Liver (tissue), 9 donors: ENCODE data around the gene TCF19. TPM values are rescaled to one million over a fixed set of nuclear protein-coding genes. Genes with fewer than 3 reads are reported as not detected.

ENCODE experiments used
- DNase-seq: peaks from one replicate; pipeline ENCODE4 v3.0.0-alpha.2; 2017; ENCODE audit warnings: low spot score
- H3K27ac ChIP-seq, 2 donors: one replicate each; pipeline ENCODE4 v1.7.0; 2013; ENCODE audit warnings: inconsistent platforms in 2 of 2, low read length in 2 of 2, control low read depth in 1 of 2, low read depth in 1 of 2, mild to moderate bottlenecking in 1 of 2
- H3K27me3 ChIP-seq, 4 donors: one replicate each; pipeline versions ENCODE4 v1.6.1 to v1.7.0; 2013; ENCODE audit warnings: low read length in 3 of 4, inconsistent platforms in 1 of 4, mild to moderate bottlenecking in 1 of 4, moderate library complexity in 1 of 4; ENCODE audit not compliant: control insufficient read depth in 4 of 4, insufficient read depth in 4 of 4
- H3K36me3 ChIP-seq, 4 donors: one replicate each; pipeline versions ENCODE4 v1.6.1 to v1.7.0; 2013; ENCODE audit warnings: low read length in 3 of 4, mild to moderate bottlenecking in 3 of 4, low read depth in 1 of 4, moderate library complexity in 1 of 4; ENCODE audit not compliant: control insufficient read depth in 4 of 4, insufficient read depth in 3 of 4
- H3K4me1 ChIP-seq, 4 donors: one replicate each; pipeline versions ENCODE4 v1.6.1 to v1.7.0; 2013; ENCODE audit warnings: low read length in 3 of 4, mild to moderate bottlenecking in 3 of 4, moderate library complexity in 1 of 4; ENCODE audit not compliant: control insufficient read depth in 4 of 4, insufficient read depth in 4 of 4
- H3K4me3 ChIP-seq, 3 donors: one replicate each; pipeline versions ENCODE4 v1.6.1 to v1.7.0; 2013; ENCODE audit warnings: low read length in 3 of 3, control low read depth in 1 of 3, low read depth in 1 of 3, mild to moderate bottlenecking in 1 of 3
- H3K9ac ChIP-seq, 2 donors: one replicate each; pipeline ENCODE4 v1.7.0; 2013; ENCODE audit warnings: low read length in 2 of 2, mild to moderate bottlenecking in 2 of 2, moderate library complexity in 2 of 2, control low read depth in 1 of 2, low read depth in 1 of 2
- H3K9me3 ChIP-seq, 4 donors: one replicate each; pipeline versions ENCODE4 v1.6.1 to v1.7.0; 2013; ENCODE audit warnings: low read length in 3 of 4; ENCODE audit not compliant: control insufficient read depth in 4 of 4
- EGR1 ChIP-seq, 2 donors: IDR thresholded peaks; 2 replicates each; pipeline ENCODE4 v1.6.1; 2016 to 2018; ENCODE audit warnings: antibody characterized with exemption in 2 of 2, low read depth in 2 of 2
- FOXA1 ChIP-seq: IDR thresholded peaks from 2 replicates; pipeline ENCODE4 v1.6.1; 2016; ENCODE audit warnings: antibody characterized with exemption
- FOXA2 ChIP-seq: IDR thresholded peaks from 2 replicates; pipeline ENCODE4 v1.6.1; 2016; ENCODE audit warnings: antibody characterized with exemption
- GABPA ChIP-seq, 2 donors: IDR thresholded peaks in 1 of 2; conservative IDR thresholded peaks in 1 of 2; 2 replicates each; pipeline ENCODE4 v1.6.1; 2016; ENCODE audit warnings: antibody characterized with exemption in 2 of 2, mild to moderate bottlenecking in 1 of 2, moderate library complexity in 1 of 2
- HNF4A ChIP-seq, 2 donors: conservative IDR thresholded peaks; 2 replicates each; pipeline ENCODE4 v1.6.1; 2016; ENCODE audit warnings: antibody characterized with exemption in 2 of 2, mild to moderate bottlenecking in 2 of 2
- HNF4G ChIP-seq: IDR thresholded peaks from 2 replicates; pipeline ENCODE4 v1.6.1; 2016; ENCODE audit warnings: antibody characterized with exemption
- JUND ChIP-seq, 2 donors: IDR thresholded peaks; 2 replicates each; pipeline ENCODE4 v1.6.1; 2016; ENCODE audit warnings: antibody characterized with exemption in 2 of 2
- NR2F2 ChIP-seq: IDR thresholded peaks from 2 replicates; pipeline ENCODE4 v1.6.1; 2016; ENCODE audit warnings: antibody characterized with exemption
- RAD21 ChIP-seq, 2 donors: IDR thresholded peaks; 2 replicates each; pipeline ENCODE4 v1.6.1; 2016; ENCODE audit warnings: antibody characterized with exemption in 2 of 2, mild to moderate bottlenecking in 2 of 2
- RXRA ChIP-seq, 2 donors: IDR thresholded peaks; 2 replicates each; pipeline ENCODE4 v1.6.1; 2017 to 2018; ENCODE audit warnings: antibody characterized with exemption in 2 of 2, mild to moderate bottlenecking in 1 of 2
- SP1 ChIP-seq: IDR thresholded peaks from 2 replicates; pipeline ENCODE4 v1.6.1; 2018; ENCODE audit warnings: antibody characterized with exemption, mild to moderate bottlenecking
- TAF1 ChIP-seq: conservative IDR thresholded peaks from 2 replicates; pipeline ENCODE4 v1.6.1; 2016; ENCODE audit warnings: antibody characterized with exemption, mild to moderate bottlenecking
- YY1 ChIP-seq: IDR thresholded peaks from 2 replicates; pipeline ENCODE4 v1.6.1; 2016; ENCODE audit warnings: antibody characterized with exemption, mild to moderate bottlenecking
- WGBS: extraction: QIAGEN DNeasy Blood & Tissue Kit; methylation state at CpG from one replicate; pipeline ENCODE4 v1.1.7; 2013; 5-methylcytosine and 5-hydroxymethylcytosine counted together
- polyA plus RNA-seq, 2 donors: library from polyadenylated mRNA; stranded (reverse) in 1 of 2; unstranded in 1 of 2; fragments of 200-250 nt in 1 of 2; fragments of >200 nt in 1 of 2; fragmentation: Nextera tagmentation in 1 of 2; extraction: Ambion mirVana in 1 of 2; gene quantifications; one replicate each; pipeline versions ENCODE4 v1.2.1 to v1.2.3, GENCODE V29; 2013 to 2015
- total RNA-seq, 2 donors: library from RNA; depleted of rRNA; stranded (reverse); fragments of >200 nt; gene quantifications; one replicate each; pipeline ENCODE4 v1.2.3, GENCODE V29; 2014
- TF ChIP-seq, protein P1 (sequence below): IDR thresholded peaks from 2 replicates; pipeline ENCODE4 v1.6.1; 2016; ENCODE audit warnings: antibody characterized with exemption
- TF ChIP-seq, protein P2 (sequence below): IDR thresholded peaks from 2 replicates; pipeline ENCODE4 v1.6.1; 2016; ENCODE audit warnings: antibody characterized with exemption
- TF ChIP-seq, protein P3 (sequence below): fragments of 150-350 bp; IDR thresholded peaks from 2 replicates; pipeline ENCODE4 v1.5.1; 2017; ENCODE audit warnings: improper control_type of control experiment, low read depth, low read length; ENCODE audit not compliant: missing input control
- TF ChIP-seq, protein P4 (sequence below): IDR thresholded peaks from 2 replicates; pipeline ENCODE4 v1.6.1; 2016; ENCODE audit warnings: antibody characterized with exemption, mild to moderate bottlenecking
- TF ChIP-seq, protein P5 (sequence below): IDR thresholded peaks from 2 replicates; pipeline ENCODE4 v1.6.1; 2016; ENCODE audit warnings: antibody characterized with exemption
- donor health status: healthy.
- donor health status: healthy.
- donor health status: healthy.
- donor health status: healthy.
- donor health status: healthy.

The TCF19 gene
- total and polyA plus RNA-seq, 4 donors, result 0.63 to 16.8 (median 2.0) TPM

DNA sequence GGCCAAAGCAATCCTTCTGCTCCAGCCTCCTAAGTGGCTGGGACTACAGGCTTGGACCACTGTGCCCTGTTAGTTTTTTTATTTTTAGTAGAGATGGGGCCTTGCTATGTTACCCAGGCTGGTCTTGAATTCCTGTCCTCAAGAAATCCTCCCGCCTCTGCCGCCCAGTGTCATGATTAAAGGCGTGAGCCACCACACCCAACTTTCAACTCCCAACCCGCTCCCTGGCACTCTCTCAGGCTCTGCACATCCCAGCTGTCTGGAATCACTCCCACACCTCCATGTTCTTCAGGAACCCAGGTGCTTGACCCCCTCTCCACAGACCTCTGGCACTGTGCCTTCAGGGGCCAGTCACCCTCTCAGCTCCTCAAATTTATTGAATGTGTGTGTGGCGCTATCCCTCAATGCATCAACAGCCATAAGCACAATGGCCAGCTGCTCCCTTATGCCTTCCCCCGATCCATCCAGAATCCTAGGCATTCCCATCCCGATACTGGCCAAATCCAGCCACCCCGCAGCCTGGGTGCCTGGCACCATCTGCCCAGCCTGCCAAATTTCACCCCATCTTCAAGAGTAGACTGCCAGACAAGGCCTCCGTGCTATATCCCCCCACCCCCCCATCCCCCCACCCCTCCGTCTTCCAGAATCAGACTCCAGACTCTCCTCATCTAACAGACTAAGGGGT, 12.7 kb downstream of the TCF19 start (continued):
- TF ChIP-seq, protein P1, sequence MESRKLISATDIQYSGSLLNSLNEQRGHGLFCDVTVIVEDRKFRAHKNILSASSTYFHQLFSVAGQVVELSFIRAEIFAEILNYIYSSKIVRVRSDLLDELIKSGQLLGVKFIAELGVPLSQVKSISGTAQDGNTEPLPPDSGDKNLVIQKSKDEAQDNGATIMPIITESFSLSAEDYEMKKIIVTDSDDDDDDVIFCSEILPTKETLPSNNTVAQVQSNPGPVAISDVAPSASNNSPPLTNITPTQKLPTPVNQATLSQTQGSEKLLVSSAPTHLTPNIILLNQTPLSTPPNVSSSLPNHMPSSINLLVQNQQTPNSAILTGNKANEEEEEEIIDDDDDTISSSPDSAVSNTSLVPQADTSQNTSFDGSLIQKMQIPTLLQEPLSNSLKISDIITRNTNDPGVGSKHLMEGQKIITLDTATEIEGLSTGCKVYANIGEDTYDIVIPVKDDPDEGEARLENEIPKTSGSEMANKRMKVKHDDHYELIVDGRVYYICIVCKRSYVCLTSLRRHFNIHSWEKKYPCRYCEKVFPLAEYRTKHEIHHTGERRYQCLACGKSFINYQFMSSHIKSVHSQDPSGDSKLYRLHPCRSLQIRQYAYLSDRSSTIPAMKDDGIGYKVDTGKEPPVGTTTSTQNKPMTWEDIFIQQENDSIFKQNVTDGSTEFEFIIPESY, result no peak
- no peak for TF ChIP-seq HNF4G
- no peak for TF ChIP-seq RAD21 (IDR thresholded peaks at IDR 0.05)
- TF ChIP-seq FOXA2, result no peak
- no peak for TF ChIP-seq EGR1 (IDR thresholded peaks at IDR 0.05; ENCODE audit: low read depth in 2 of 2)
- TF ChIP-seq FOXA1, result no peak
- TF ChIP-seq, protein P2, sequence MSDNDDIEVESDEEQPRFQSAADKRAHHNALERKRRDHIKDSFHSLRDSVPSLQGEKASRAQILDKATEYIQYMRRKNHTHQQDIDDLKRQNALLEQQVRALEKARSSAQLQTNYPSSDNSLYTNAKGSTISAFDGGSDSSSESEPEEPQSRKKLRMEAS, result no peak

DNA sequence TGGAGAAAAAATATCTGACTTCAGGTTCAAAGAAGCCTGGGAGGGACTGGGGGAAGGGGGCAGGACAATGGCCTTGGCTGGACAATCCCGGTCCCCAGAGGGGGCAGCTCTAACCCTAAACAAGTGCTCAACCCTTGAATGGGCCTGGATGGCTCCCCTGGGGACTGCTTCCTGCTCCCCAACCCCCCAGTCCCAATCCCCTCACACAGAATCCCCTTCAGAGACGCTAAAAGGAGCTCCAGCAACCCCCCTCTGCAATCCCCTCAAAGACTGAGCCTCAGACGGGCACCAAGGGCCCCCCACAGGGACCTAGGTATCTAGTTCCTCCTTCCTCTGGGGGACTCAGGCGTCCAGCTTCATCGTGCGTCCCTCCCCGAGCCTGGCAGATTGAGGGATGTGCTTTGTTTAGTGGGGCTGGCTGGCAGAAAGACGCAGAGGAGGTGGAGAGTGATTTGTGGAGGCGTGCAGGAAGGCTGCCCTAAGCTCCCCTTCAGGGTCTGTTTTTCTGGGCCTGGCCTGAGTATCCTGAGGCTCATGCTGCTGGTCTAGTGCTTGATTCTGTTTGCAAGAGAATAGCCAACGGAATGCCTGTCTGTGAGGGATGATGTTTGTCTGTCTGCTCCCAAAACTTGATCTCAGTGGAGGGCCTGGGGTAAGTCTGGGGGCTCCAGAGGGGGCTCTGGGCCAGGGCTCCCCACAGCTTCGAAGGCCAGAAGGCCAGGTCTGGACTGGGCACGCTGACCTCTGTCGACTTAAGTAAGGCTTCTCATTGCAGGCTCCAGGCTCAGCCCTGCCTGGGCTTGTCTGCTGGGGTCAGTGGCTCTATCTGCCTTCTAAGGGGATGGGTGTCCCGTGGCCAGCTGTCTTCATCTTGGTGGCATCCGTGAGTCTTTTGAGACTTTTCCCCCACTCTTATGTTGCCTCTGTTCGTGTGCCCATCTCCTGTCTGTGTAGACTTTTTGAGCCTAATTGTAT, 13.8 kb downstream of the TCF19 start:
- Histone ChIP-seq H3K4me3 (no peak overlapping the region), H3K36me3 (no peaks in the 10 kb centered on the region), H3K27me3 (no peaks in the 10 kb centered on the region), H3K9me3 (no peaks in the 10 kb centered on the region), H3K4me1 (no peaks in the 10 kb centered on the region), H3K9ac (no peak overlapping the region), H3K27ac (no peak overlapping the region)
- TF ChIP-seq HNF4A (conservative IDR thresholded peaks at IDR 0.05) (no peak), EGR1 (IDR thresholded peaks at IDR 0.05; ENCODE audit: low read depth in 2 of 2) (no peak), JUND (IDR thresholded peaks at IDR 0.05) (no peak), RAD21 (IDR thresholded peaks at IDR 0.05) (no peak), YY1 (no peak), SP1 (no peak), TAF1 (no peak), HNF4G (no peak), GABPA (IDR thresholded peaks at IDR 0.05 in 1 of 2, conservative IDR thresholded peaks at IDR 0.05 in 1 of 2) (no peak), NR2F2 (no peak), RXRA (IDR thresholded peaks at IDR 0.05) (no peak), FOXA2 (no peak), FOXA1 (no peak)
- TF ChIP-seq, protein P2, result no peak
- TF ChIP-seq, protein P1, result no peak
- TF ChIP-seq, protein P3, sequence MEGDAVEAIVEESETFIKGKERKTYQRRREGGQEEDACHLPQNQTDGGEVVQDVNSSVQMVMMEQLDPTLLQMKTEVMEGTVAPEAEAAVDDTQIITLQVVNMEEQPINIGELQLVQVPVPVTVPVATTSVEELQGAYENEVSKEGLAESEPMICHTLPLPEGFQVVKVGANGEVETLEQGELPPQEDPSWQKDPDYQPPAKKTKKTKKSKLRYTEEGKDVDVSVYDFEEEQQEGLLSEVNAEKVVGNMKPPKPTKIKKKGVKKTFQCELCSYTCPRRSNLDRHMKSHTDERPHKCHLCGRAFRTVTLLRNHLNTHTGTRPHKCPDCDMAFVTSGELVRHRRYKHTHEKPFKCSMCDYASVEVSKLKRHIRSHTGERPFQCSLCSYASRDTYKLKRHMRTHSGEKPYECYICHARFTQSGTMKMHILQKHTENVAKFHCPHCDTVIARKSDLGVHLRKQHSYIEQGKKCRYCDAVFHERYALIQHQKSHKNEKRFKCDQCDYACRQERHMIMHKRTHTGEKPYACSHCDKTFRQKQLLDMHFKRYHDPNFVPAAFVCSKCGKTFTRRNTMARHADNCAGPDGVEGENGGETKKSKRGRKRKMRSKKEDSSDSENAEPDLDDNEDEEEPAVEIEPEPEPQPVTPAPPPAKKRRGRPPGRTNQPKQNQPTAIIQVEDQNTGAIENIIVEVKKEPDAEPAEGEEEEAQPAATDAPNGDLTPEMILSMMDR, result no peak
- TF ChIP-seq, protein P4, sequence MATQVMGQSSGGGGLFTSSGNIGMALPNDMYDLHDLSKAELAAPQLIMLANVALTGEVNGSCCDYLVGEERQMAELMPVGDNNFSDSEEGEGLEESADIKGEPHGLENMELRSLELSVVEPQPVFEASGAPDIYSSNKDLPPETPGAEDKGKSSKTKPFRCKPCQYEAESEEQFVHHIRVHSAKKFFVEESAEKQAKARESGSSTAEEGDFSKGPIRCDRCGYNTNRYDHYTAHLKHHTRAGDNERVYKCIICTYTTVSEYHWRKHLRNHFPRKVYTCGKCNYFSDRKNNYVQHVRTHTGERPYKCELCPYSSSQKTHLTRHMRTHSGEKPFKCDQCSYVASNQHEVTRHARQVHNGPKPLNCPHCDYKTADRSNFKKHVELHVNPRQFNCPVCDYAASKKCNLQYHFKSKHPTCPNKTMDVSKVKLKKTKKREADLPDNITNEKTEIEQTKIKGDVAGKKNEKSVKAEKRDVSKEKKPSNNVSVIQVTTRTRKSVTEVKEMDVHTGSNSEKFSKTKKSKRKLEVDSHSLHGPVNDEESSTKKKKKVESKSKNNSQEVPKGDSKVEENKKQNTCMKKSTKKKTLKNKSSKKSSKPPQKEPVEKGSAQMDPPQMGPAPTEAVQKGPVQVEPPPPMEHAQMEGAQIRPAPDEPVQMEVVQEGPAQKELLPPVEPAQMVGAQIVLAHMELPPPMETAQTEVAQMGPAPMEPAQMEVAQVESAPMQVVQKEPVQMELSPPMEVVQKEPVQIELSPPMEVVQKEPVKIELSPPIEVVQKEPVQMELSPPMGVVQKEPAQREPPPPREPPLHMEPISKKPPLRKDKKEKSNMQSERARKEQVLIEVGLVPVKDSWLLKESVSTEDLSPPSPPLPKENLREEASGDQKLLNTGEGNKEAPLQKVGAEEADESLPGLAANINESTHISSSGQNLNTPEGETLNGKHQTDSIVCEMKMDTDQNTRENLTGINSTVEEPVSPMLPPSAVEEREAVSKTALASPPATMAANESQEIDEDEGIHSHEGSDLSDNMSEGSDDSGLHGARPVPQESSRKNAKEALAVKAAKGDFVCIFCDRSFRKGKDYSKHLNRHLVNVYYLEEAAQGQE, result no peak
- TF ChIP-seq, protein P5, sequence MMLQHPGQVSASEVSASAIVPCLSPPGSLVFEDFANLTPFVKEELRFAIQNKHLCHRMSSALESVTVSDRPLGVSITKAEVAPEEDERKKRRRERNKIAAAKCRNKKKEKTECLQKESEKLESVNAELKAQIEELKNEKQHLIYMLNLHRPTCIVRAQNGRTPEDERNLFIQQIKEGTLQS, result no peak
- no peak for DNase-seq
- WGBS, result 69% methylated on average over 16 of the region's 16 CpGs
